Loucy (cell line): ENCODE results near the gene TRABD2B.

Experiments
- H2AFZ ChIP-seq: fragments of 200-600 bp; sonication (generic); 2 replicates; pipeline ENCODE4 v1.6.0; 2016; ENCODE audit warnings: antibody characterized with exemption, mild to moderate bottlenecking, low read length, moderate library complexity
- H3F3A ChIP-seq: fragments of 200-600 bp; 2 replicates; pipeline ENCODE4 v1.6.0; 2016; ENCODE audit warnings: antibody characterized with exemption, low read depth, mild to moderate bottlenecking
- H3K27me3 ChIP-seq: fragments of 200-600 bp; sonication (generic); 2 replicates; pipeline ENCODE4 v1.6.1; 2014; ENCODE audit warnings: low read length, mild to moderate bottlenecking; ENCODE audit not compliant: insufficient read depth, poor library complexity, severe bottlenecking
- H3K36me3 ChIP-seq: fragments of 200-600 bp; sonication (generic); 2 replicates; pipeline ENCODE4 v1.6.1; 2016; ENCODE audit warnings: low read length; ENCODE audit not compliant: insufficient read depth
- H3K4me1 ChIP-seq: fragments of 200-600 bp; sonication (generic); 2 replicates; pipeline ENCODE4 v1.5.1; 2014; ENCODE audit warnings: low read length, mild to moderate bottlenecking; ENCODE audit not compliant: insufficient read depth, poor library complexity, severe bottlenecking
- H3K4me2 ChIP-seq: fragments of 200-600 bp; sonication (generic); 2 replicates; pipeline ENCODE4 v1.6.0; 2014; ENCODE audit warnings: antibody characterized with exemption, low read length, low read depth, mild to moderate bottlenecking; ENCODE audit not compliant: poor library complexity, severe bottlenecking
- H3K4me3 ChIP-seq: fragments of 200-600 bp; sonication (generic); 2 replicates; pipeline ENCODE4 v1.5.1; 2014; ENCODE audit warnings: low read length, mild to moderate bottlenecking, mixed read lengths; ENCODE audit not compliant: poor library complexity, severe bottlenecking
- H3K79me2 ChIP-seq: fragments of 200-600 bp; sonication (generic); 2 replicates; pipeline ENCODE4 v1.6.1; 2014; ENCODE audit warnings: low read length; ENCODE audit not compliant: insufficient read depth
- H3K9ac ChIP-seq: fragments of 200-600 bp; sonication (generic); 2 replicates; pipeline ENCODE4 v1.6.0; 2014; ENCODE audit warnings: mild to moderate bottlenecking, low read depth, low read length, moderate library complexity; ENCODE audit not compliant: poor library complexity, severe bottlenecking
- H3K9me2 ChIP-seq: fragments of 200-600 bp; sonication (generic); replicated peaks from 2 replicates; pipeline ENCODE4 v1.6.1; 2016; ENCODE audit warnings: low read depth, low read length, mixed read lengths
- H3K9me3 ChIP-seq: fragments of 200-600 bp; sonication (generic); 2 replicates; pipeline ENCODE4 v1.6.1; 2014; ENCODE audit warnings: mild to moderate bottlenecking, antibody characterized with exemption, low read length, low read depth; ENCODE audit not compliant: insufficient read depth
- H4K20me1 ChIP-seq: fragments of 200-600 bp; sonication (generic); 2 replicates; pipeline ENCODE4 v1.6.0; 2014; ENCODE audit warnings: antibody characterized with exemption, low read length, mild to moderate bottlenecking; ENCODE audit not compliant: insufficient read depth, poor library complexity, severe bottlenecking
- CTCF ChIP-seq: fragments of 200-600 bp; sonication (generic); conservative IDR thresholded peaks from 2 replicates; pipeline ENCODE4 v1.5.1; 2014; ENCODE audit warnings: mild to moderate bottlenecking, antibody characterized with exemption, low read length
- EZH2phosphoT487 ChIP-seq: fragments of 200-600 bp; IDR thresholded peaks from 2 replicates; pipeline ENCODE4 v1.6.1; 2018; ENCODE audit warnings: antibody characterized with exemption, mild to moderate bottlenecking, moderate library complexity, borderline replicate concordance

Gene TRABD2B

DNA sequence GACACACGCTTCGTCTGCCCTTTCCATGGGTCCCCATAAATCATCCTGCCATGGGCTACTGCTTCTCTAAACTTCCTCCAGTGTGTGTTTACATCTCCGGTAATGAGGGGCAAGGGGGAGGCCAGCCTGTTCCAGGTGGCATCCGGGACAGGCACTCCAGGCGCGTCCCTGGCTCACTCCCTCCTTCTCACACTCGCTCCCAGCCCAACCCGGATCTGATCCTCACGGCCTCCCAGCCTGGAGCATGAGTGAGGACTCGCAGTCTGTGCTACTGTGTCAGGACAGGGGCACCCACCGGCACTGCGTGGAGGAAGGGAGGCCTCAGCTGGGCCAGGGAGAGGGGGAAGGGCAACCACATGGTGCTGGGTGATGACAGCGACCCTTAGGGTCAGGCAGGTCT lies 225.4 kb downstream of the TRABD2B start:
- Histone ChIP-seq H2AFZ (no peak overlapping the region), H3K4me2 (no peak overlapping the region), H3K9ac (no peak overlapping the region), H3K9me2 (no peaks in the 10 kb centered on the region), H3K4me3 (no peak overlapping the region), H3K4me1 (no peaks in the 10 kb centered on the region), H4K20me1 (no peaks in the 10 kb centered on the region), H3K9me3 (no peaks in the 10 kb centered on the region), H3F3A (no peaks in the 10 kb centered on the region), H3K27me3 (no peaks in the 10 kb centered on the region), H3K79me2 (no peaks in the 10 kb centered on the region), H3K36me3 (no peaks in the 10 kb centered on the region)
- TF ChIP-seq EZH2phosphoT487, result no peak

DNA sequence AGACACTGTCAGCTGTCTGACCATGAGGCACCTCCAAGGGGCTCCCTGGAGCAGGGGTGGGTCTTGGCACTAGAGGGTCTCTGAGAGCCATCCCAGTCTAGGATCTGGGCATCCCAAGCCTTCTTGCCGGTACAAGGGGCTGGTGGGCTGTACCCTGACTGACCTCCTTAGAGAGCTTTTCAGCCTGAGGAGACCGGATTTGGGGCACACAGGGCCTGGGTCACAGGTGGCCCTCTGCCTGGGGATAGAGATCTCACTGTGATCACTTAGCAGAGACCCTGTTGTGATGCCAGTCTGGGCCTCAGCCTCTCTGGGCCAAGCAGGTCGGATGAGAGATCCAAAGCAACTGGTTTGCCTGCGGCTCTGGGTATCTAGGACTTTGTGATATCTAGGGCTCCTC lies 227.2 kb downstream of the TRABD2B start:
- TF ChIP-seq CTCF, result no peak
- TF ChIP-seq EZH2phosphoT487, result no peak

DNA sequence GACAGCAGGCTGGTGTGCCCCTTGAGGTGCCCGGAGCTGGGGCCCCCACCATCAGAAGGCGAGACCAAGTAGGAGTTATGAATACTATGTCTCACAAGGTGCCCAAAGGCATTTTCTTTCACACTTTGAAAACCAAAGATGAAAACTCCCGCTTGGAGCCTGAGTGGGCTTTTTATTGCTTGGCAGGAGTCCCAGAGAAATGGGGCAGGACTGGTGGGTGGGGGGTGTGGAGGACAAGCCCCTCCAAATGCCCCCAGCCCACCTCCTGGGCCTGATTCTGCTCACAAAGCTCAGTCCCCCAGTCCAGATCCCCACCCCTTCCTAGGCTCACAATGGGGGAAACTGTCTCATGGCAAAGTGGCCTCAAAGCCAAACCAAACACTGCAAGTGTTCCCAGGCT lies 227.9 kb downstream of the TRABD2B start:
- Histone ChIP-seq H3K9me2 (no peaks in the 10 kb centered on the region), H2AFZ (no peak overlapping the region), H3K9ac (no peak overlapping the region), H3K4me1 (no peaks in the 10 kb centered on the region), H3F3A (no peaks in the 10 kb centered on the region), H3K4me2 (no peak overlapping the region), H4K20me1 (no peaks in the 10 kb centered on the region), H3K36me3 (no peaks in the 10 kb centered on the region), H3K9me3 (no peaks in the 10 kb centered on the region), H3K4me3 (no peak overlapping the region), H3K79me2 (no peaks in the 10 kb centered on the region), H3K27me3 (no peaks in the 10 kb centered on the region)
- no peak for TF ChIP-seq CTCF
- TF ChIP-seq EZH2phosphoT487, result no peak

More for the DNA sequence above, 227.2 kb downstream of the TRABD2B start:
- Histone ChIP-seq H3K36me3 (no peaks in the 10 kb centered on the region), H3K4me3 (no peak overlapping the region), H3K9ac (no peak overlapping the region), H3K9me3 (no peaks in the 10 kb centered on the region), H4K20me1 (no peaks in the 10 kb centered on the region), H3K4me1 (no peaks in the 10 kb centered on the region), H3F3A (no peaks in the 10 kb centered on the region), H3K27me3 (no peaks in the 10 kb centered on the region), H2AFZ (no peak overlapping the region), H3K9me2 (no peaks in the 10 kb centered on the region), H3K79me2 (no peaks in the 10 kb centered on the region), H3K4me2 (no peak overlapping the region)

GRCh38 chr1:47767741-47768100 lies 229.5 kb downstream of the TRABD2B start:
- Histone ChIP-seq H3K4me3 (no peak overlapping the region), H3K9ac (no peak overlapping the region), H3K36me3 (no peaks in the 10 kb centered on the region), H2AFZ (no peak overlapping the region), H3K4me2 (no peak overlapping the region), H3K9me2 (no peaks in the 10 kb centered on the region), H3K79me2 (no peaks in the 10 kb centered on the region), H3K27me3 (no peaks in the 10 kb centered on the region), H4K20me1 (no peaks in the 10 kb centered on the region), H3K4me1 (no peaks in the 10 kb centered on the region), H3F3A (no peaks in the 10 kb centered on the region), H3K9me3 (no peaks in the 10 kb centered on the region)
- TF ChIP-seq CTCF, result no peak
- TF ChIP-seq EZH2phosphoT487, result no peak
